Activated T-helper 1 cell treated with anti-CD3 and anti-CD28 coated beads, Interleukin-12 subunit alpha, Interleukin-12 subunit beta, Interleukin-2, Interleukin-4 antibody, amounts not matched to agents 30 ng/mL and 10 ng/mL and 1 ng/mL, durations not matched to agents 14 hours and 24 hours and 36 hours (primary cell): ENCODE data around the gene FBXW11. TPM values are rescaled to one million over a fixed set of nuclear protein-coding genes. Genes with fewer than 3 reads are reported as not detected.

Experiments
- DNase-seq: peaks from one replicate; pipeline ENCODE4 v3.0.0; 2021; ENCODE audit warnings: low spot score
- H3K27ac Mint-ChIP-seq: one replicate; pipeline ENCODE4 v1.8.0; 2021; ENCODE audit warnings: mild to moderate bottlenecking, mixed read lengths
- H3K27me3 Mint-ChIP-seq: one replicate; pipeline ENCODE4 v1.8.0; 2022; ENCODE audit warnings: mild to moderate bottlenecking, moderate library complexity, mixed read lengths; ENCODE audit not compliant: insufficient read depth
- H3K36me3 Mint-ChIP-seq: one replicate; pipeline ENCODE4 v1.8.0; 2021; ENCODE audit warnings: low read depth, mixed read lengths
- H3K4me1 Mint-ChIP-seq: one replicate; pipeline ENCODE4 v1.8.0; 2021; ENCODE audit warnings: low read depth, mixed read lengths
- H3K4me3 Mint-ChIP-seq: one replicate; pipeline ENCODE4 v1.8.0; 2021; ENCODE audit warnings: mild to moderate bottlenecking, moderate library complexity, mixed read lengths
- H3K9me3 Mint-ChIP-seq: one replicate; pipeline ENCODE4 v1.8.0; 2021; ENCODE audit warnings: mixed read lengths
- intact Hi-C: fragments of 100-400 bp; cut with micrococcal nuclease; formaldehyde crosslinking; loops from one replicate; pipeline ENCODE4 v1.15.1; 2024
- total RNA-seq: library from RNA; stranded (reverse); gene quantifications from 2 replicates; pipeline ENCODE4 v1.2.3, GENCODE V29; 2022

FBXW11 gene
- total RNA-seq, 1 donor from 2014 or later: 57.9 TPM

GRCh38 chr5:171846323-171846722 is 160.1 kb downstream of the FBXW11 start:
- no peak overlapping the region for H3K4me3 Mint-ChIP-seq
- no peaks in the 10 kb centered on the region for H3K9me3 Mint-ChIP-seq
- H3K36me3 Mint-ChIP-seq: no peaks in the 10 kb centered on the region
- H3K4me1 Mint-ChIP-seq: no peaks in the 10 kb centered on the region
- intact Hi-C loops: no loop called here
- H3K27me3 Mint-ChIP-seq: no peaks in the 10 kb centered on the region
- H3K27ac Mint-ChIP-seq: peak overlapping the region; percentile 29
- no peak for DNase-seq

GRCh38 chr5:171845857-171846256 is 160.6 kb downstream of the FBXW11 start:
- H3K9me3 Mint-ChIP-seq: no peaks in the 10 kb centered on the region

GRCh38 chr5:171845040-171845630 is 161.3 kb downstream of the FBXW11 start:
- intact Hi-C loops: no loop called here
- Mint-ChIP-seq H3K36me3 (no peaks in the 10 kb centered on the region), H3K27ac (no peak overlapping the region), H3K4me3 (no peak overlapping the region), H3K9me3 (no peaks in the 10 kb centered on the region), H3K4me1 (no peaks in the 10 kb centered on the region), H3K27me3 (no peaks in the 10 kb centered on the region)
- no peak for DNase-seq

More at GRCh38 chr5:171845857-171846256, 160.6 kb downstream of the FBXW11 start:
- no peaks in the 10 kb centered on the region for H3K4me1 Mint-ChIP-seq
- H3K36me3 Mint-ChIP-seq: no peaks in the 10 kb centered on the region
- no peak overlapping the region for H3K27ac Mint-ChIP-seq
- no peak for DNase-seq
- intact Hi-C loops: no loop called here
- no peaks in the 10 kb centered on the region for H3K27me3 Mint-ChIP-seq
- H3K4me3 Mint-ChIP-seq: no peak overlapping the region

- no peaks in the 10 kb centered on the region for H3K9me3 Mint-ChIP-seq
- intact Hi-C loops: no loop called here
- H3K36me3 Mint-ChIP-seq: no peaks in the 10 kb centered on the region
- H3K4me3 Mint-ChIP-seq: no peak overlapping the region
- DNase-seq: no peak
- peak overlapping the region; percentile 40 for H3K27ac Mint-ChIP-seq
- no peaks in the 10 kb centered on the region for H3K27me3 Mint-ChIP-seq
- H3K4me1 Mint-ChIP-seq: no peaks in the 10 kb centered on the region
These were observed 163.6 kb downstream of the FBXW11 start for GRCh38 chr5:171842777-171843328.

- no peak overlapping the region for H3K4me3 Mint-ChIP-seq
- no peak for DNase-seq
- no peaks in the 10 kb centered on the region for H3K4me1 Mint-ChIP-seq
- no peaks in the 10 kb centered on the region for H3K27me3 Mint-ChIP-seq
- H3K9me3 Mint-ChIP-seq: no peaks in the 10 kb centered on the region
- H3K27ac Mint-ChIP-seq: no peak overlapping the region
- no peaks in the 10 kb centered on the region for H3K36me3 Mint-ChIP-seq
- intact Hi-C loops: loop anchor here (1.0 kb wide), 1 partner anchor 36 kb away; no protein-coding TSS in a partner anchor
These were observed 164.3 kb downstream of the FBXW11 start for GRCh38 chr5:171841984-171842776.

GRCh38 chr5:171840711-171841522 is 165.5 kb downstream of the FBXW11 start:
- no peaks in the 10 kb centered on the region for H3K36me3 Mint-ChIP-seq
- H3K27me3 Mint-ChIP-seq: no peaks in the 10 kb centered on the region
- no peak for DNase-seq
- H3K9me3 Mint-ChIP-seq: no peaks in the 10 kb centered on the region
- no peak overlapping the region for H3K27ac Mint-ChIP-seq
- no peak overlapping the region for H3K4me3 Mint-ChIP-seq
- H3K4me1 Mint-ChIP-seq: no peaks in the 10 kb centered on the region
- intact Hi-C loops: loop anchor here (1.0 kb wide), 1 partner anchor 35 kb away; no protein-coding TSS in a partner anchor

GRCh38 chr5:171840066-171840465 is 166.4 kb downstream of the FBXW11 start:
- Mint-ChIP-seq H3K4me1 (no peaks in the 10 kb centered on the region), H3K36me3 (no peaks in the 10 kb centered on the region), H3K27me3 (peaks cover 1% of the 10 kb centered on the region), H3K27ac (no peak overlapping the region), H3K4me3 (no peak overlapping the region), H3K9me3 (no peaks in the 10 kb centered on the region)
- intact Hi-C loops: no loop called here
- no peak for DNase-seq

GRCh38 chr5:171839112-171839511 is 167.3 kb downstream of the FBXW11 start:
- Mint-ChIP-seq H3K4me1 (no peaks in the 10 kb centered on the region), H3K27me3 (peaks cover 2% of the 10 kb centered on the region), H3K27ac (no peak overlapping the region), H3K36me3 (no peaks in the 10 kb centered on the region), H3K9me3 (no peaks in the 10 kb centered on the region), H3K4me3 (no peak overlapping the region)
- no peak for DNase-seq
- intact Hi-C loops: no loop called here

GRCh38 chr5:171838066-171838465 is 168.4 kb downstream of the FBXW11 start:
- DNase-seq: no peak
- intact Hi-C loops: no loop called here
- no peak overlapping the region for H3K27ac Mint-ChIP-seq
- no peaks in the 10 kb centered on the region for H3K36me3 Mint-ChIP-seq
- peaks cover 2% of the 10 kb centered on the region for H3K27me3 Mint-ChIP-seq
- H3K4me1 Mint-ChIP-seq: no peaks in the 10 kb centered on the region
- H3K4me3 Mint-ChIP-seq: no peak overlapping the region
- H3K9me3 Mint-ChIP-seq: no peaks in the 10 kb centered on the region

GRCh38 chr5:171837522-171837921 is 168.9 kb downstream of the FBXW11 start:
- intact Hi-C loops: no loop called here
- no peak overlapping the region for H3K27ac Mint-ChIP-seq
- no peak overlapping the region for H3K4me3 Mint-ChIP-seq
- H3K9me3 Mint-ChIP-seq: no peaks in the 10 kb centered on the region
- H3K36me3 Mint-ChIP-seq: no peaks in the 10 kb centered on the region
- H3K27me3 Mint-ChIP-seq: peaks cover 2% of the 10 kb centered on the region
- no peak for DNase-seq
- H3K4me1 Mint-ChIP-seq: no peaks in the 10 kb centered on the region

GRCh38 chr5:171835066-171835465 is 171.4 kb downstream of the FBXW11 start:
- no peaks in the 10 kb centered on the region for H3K36me3 Mint-ChIP-seq
- H3K27me3 Mint-ChIP-seq: peaks cover 2% of the 10 kb centered on the region
- no peak overlapping the region for H3K27ac Mint-ChIP-seq
- no peaks in the 10 kb centered on the region for H3K4me1 Mint-ChIP-seq
- intact Hi-C loops: no loop called here
- DNase-seq: no peak
- H3K4me3 Mint-ChIP-seq: no peak overlapping the region
- H3K9me3 Mint-ChIP-seq: no peaks in the 10 kb centered on the region

GRCh38 chr5:171834461-171834860 is 172.0 kb downstream of the FBXW11 start:
- Mint-ChIP-seq H3K27me3 (peaks cover 2% of the 10 kb centered on the region), H3K36me3 (no peaks in the 10 kb centered on the region), H3K9me3 (no peaks in the 10 kb centered on the region), H3K4me3 (no peak overlapping the region), H3K27ac (no peak overlapping the region), H3K4me1 (no peaks in the 10 kb centered on the region)
- intact Hi-C loops: no loop called here
- DNase-seq: no peak

GRCh38 chr5:171832775-171833174 is 173.7 kb downstream of the FBXW11 start:
- H3K36me3 Mint-ChIP-seq: no peaks in the 10 kb centered on the region
- intact Hi-C loops: no loop called here
- no peaks in the 10 kb centered on the region for H3K9me3 Mint-ChIP-seq
- peaks cover 2% of the 10 kb centered on the region for H3K27me3 Mint-ChIP-seq
- no peak overlapping the region for H3K4me3 Mint-ChIP-seq
- H3K4me1 Mint-ChIP-seq: no peaks in the 10 kb centered on the region
- no peak overlapping the region for H3K27ac Mint-ChIP-seq
- no peak for DNase-seq
